Endothelial cell of umbilical vein (primary cell): ENCODE data around the gene PGP. TPM values are rescaled to one million over a fixed set of nuclear protein-coding genes. Genes with fewer than 3 reads are reported as not detected.

Experiments used
- BruUV-seq: library from RNA; stranded (reverse); fragments of 400-500 nt; replicated peaks from 2 replicates; lab custom pipeline; 2021; lab: Mats Ljungman, UMichigan
- CTCF ChIA-PET: fragments of 300-600, 350-600 bp; sonication (Branson Sonifier 250); formaldehyde crosslinking; loops from one replicate; lab custom pipeline; 2021; ENCODE audit warnings: antibody characterized with exemption, inconsistent platforms; lab: Charles Lee
- POLR2A ChIA-PET: fragments of 300-600, 350-600 bp; sonication (Branson Sonifier 250); formaldehyde crosslinking; loops from one replicate; lab custom pipeline; 2021; ENCODE audit warnings: antibody characterized with exemption, inconsistent platforms; lab: Charles Lee
- DNase-seq: peaks from one replicate; pipeline ENCODE4 v3.0.0-alpha.2; 2011; ENCODE audit warnings: low read depth, low spot score
- FAIRE-seq: peaks from 2 replicates; lab custom pipeline; 2011; peaks lifted over from hg19 to GRCh38; lab: Jason Lieb, UNC
- H2AFZ ChIP-seq: 2 replicates; pipeline ENCODE4 v1.6.0; 2012; ENCODE audit warnings: low read depth, low read length, control low read depth, inconsistent platforms
- H3K27ac ChIP-seq: 2 replicates; pipeline ENCODE4 v1.5.1; 2011; ENCODE audit warnings: low read depth, mild to moderate bottlenecking, control low read depth, low read length, moderate library complexity; ENCODE audit not compliant: insufficient read depth
- H3K27me3 ChIP-seq, 2 experiments: 2 replicates each; pipeline versions ENCODE4 v1.6.0 to v1.6.1; 2011; ENCODE audit warnings: low read length in 2 of 2, mixed read lengths in 1 of 2; ENCODE audit not compliant: control insufficient read depth in 2 of 2, insufficient read depth in 2 of 2
- H3K36me3 ChIP-seq, 2 experiments: 2 replicates in 1 of 2; 3 replicates in 1 of 2; pipeline ENCODE4 v1.5.1; 2011; ENCODE audit warnings: low read length in 2 of 2, mild to moderate bottlenecking in 1 of 2, moderate library complexity in 1 of 2; ENCODE audit not compliant: control insufficient read depth in 2 of 2, insufficient read depth in 2 of 2; ENCODE audit errors: extremely low read depth in 1 of 2
- H3K4me1 ChIP-seq: 3 replicates; pipeline ENCODE4 v1.5.1; 2011; ENCODE audit warnings: mild to moderate bottlenecking, low read length; ENCODE audit not compliant: control insufficient read depth, insufficient read depth; ENCODE audit errors: extremely low read depth
- H3K4me2 ChIP-seq: 2 replicates; pipeline ENCODE4 v1.6.1; 2011; ENCODE audit warnings: low read length, control low read depth, mixed read lengths; ENCODE audit not compliant: insufficient read depth
- H3K4me3 ChIP-seq, 3 experiments: fragments of 200-600 bp in 1 of 3; sonication (generic), shearing (Covaris generic) in 1 of 3; replicated peaks in 1 of 3; 2 replicates each; pipeline ENCODE4 v1.5.1; 2011 to 2016; ENCODE audit warnings: control low read depth in 3 of 3, low read length in 3 of 3, mild to moderate bottlenecking in 2 of 3, inconsistent platforms in 1 of 3, low read depth in 1 of 3, moderate library complexity in 1 of 3; ENCODE audit not compliant: insufficient read depth in 1 of 3
- H3K79me2 ChIP-seq: 2 replicates; pipeline ENCODE4 v1.6.0; 2012; ENCODE audit warnings: low read length, inconsistent platforms; ENCODE audit not compliant: control insufficient read depth, insufficient read depth
- H3K9ac ChIP-seq: replicated peaks from 2 replicates; pipeline ENCODE3; 2011; ENCODE audit warnings: low read length, control low read depth; ENCODE audit not compliant: insufficient read depth; ENCODE audit errors: extremely low read depth
- H3K9me1 ChIP-seq: replicated peaks from 3 replicates; pipeline ENCODE4 v1.6.0; 2011; ENCODE audit warnings: mild to moderate bottlenecking, low read length; ENCODE audit not compliant: control insufficient read depth, insufficient read depth; ENCODE audit errors: extremely low read depth
- H3K9me3 ChIP-seq: replicated peaks from 2 replicates; pipeline ENCODE4 v1.5.1; 2012; ENCODE audit warnings: low read length, inconsistent platforms; ENCODE audit not compliant: control insufficient read depth, insufficient read depth
- H4K20me1 ChIP-seq: replicated peaks from 2 replicates; pipeline ENCODE3; 2011; ENCODE audit warnings: mild to moderate bottlenecking, low read length; ENCODE audit not compliant: control insufficient read depth, insufficient read depth; ENCODE audit errors: extremely low read depth
- EZH2 ChIP-seq: IDR thresholded peaks from 2 replicates; pipeline ENCODE4 v1.6.1; 2012; ENCODE audit warnings: borderline replicate concordance, low read depth, mild to moderate bottlenecking, moderate library complexity, low read length, inconsistent platforms; ENCODE audit not compliant: severe bottlenecking
- FOS ChIP-seq: IDR thresholded peaks from 2 replicates; pipeline ENCODE4 v1.6.1; 2011; ENCODE audit warnings: mild to moderate bottlenecking, low read length, moderate library complexity, borderline replicate concordance; ENCODE audit not compliant: insufficient read depth
- GATA2 ChIP-seq: IDR thresholded peaks from 2 replicates; pipeline ENCODE4 v1.7.0; 2011; ENCODE audit warnings: low read depth, mild to moderate bottlenecking, moderate library complexity, mixed read lengths, low read length; ENCODE audit not compliant: insufficient read length, insufficient read depth
- JUN ChIP-seq: IDR thresholded peaks from 2 replicates; pipeline ENCODE4 v1.6.1; 2011; ENCODE audit warnings: borderline replicate concordance, low read depth; ENCODE audit not compliant: insufficient read length, insufficient read depth
- MAX ChIP-seq: IDR thresholded peaks from 2 replicates; pipeline ENCODE4 v1.6.1; 2011; ENCODE audit not compliant: insufficient read depth, insufficient read length
- MYC ChIP-seq: IDR thresholded peaks from one replicate; pipeline ENCODE4 v1.6.1; 2011; ENCODE audit warnings: mild to moderate bottlenecking, low read depth, low read length
- POLR2A ChIP-seq: IDR thresholded peaks from 2 replicates; pipeline ENCODE4 v1.6.1; 2012; ENCODE audit warnings: low read depth, mild to moderate bottlenecking, control low read depth, low read length
- POLR2AphosphoS5 ChIP-seq: IDR thresholded peaks from 2 replicates; pipeline ENCODE4 v1.6.1; 2012; ENCODE audit warnings: low read depth, mild to moderate bottlenecking, control low read depth, low read length, moderate library complexity; ENCODE audit not compliant: insufficient read depth
- dilution Hi-C: fragments of 300-500 bp; cut with MboI; formaldehyde crosslinking; loops from one replicate; pipeline ENCODE4 v1.15.0; 2019; ENCODE audit warnings: low sequenced_read_pairs; ENCODE audit not compliant: extremely low pct_ligation_motif_present
- intact Hi-C: fragments of 100-400 bp; cut with micrococcal nuclease; formaldehyde crosslinking; loops from one replicate; pipeline ENCODE4 v1.10.0; 2022
- polyA plus RNA-seq, 4 experiments: library from polyadenylated mRNA; depleted of rRNA in 3 of 4; stranded (reverse) in 3 of 4; unstranded in 1 of 4; fragments of >200 nt; gene quantifications; 2 replicates each; pipeline versions ENCODE4 v1.2.1 to v1.2.3, GENCODE V29; 2011 to 2012; ENCODE audit warnings: missing spikeins in 1 of 4
- total RNA-seq: library from RNA; stranded (reverse); gene quantifications from 2 replicates; pipeline ENCODE4 v1.2.3, GENCODE V29; 2021
- TF ChIP-seq, protein P1 (sequence below), 2 donors: IDR thresholded peaks; 1 replicate in 1 of 2; 2 replicates in 1 of 2; pipeline ENCODE4 v1.5.1; 2011; ENCODE audit warnings: low read length in 2 of 2, mild to moderate bottlenecking in 2 of 2, moderate library complexity in 2 of 2, control low read depth in 1 of 2, inconsistent platforms in 1 of 2, low read depth in 1 of 2; ENCODE audit not compliant: insufficient read depth in 1 of 2; ENCODE audit errors: extremely low read depth in 1 of 2

The PGP gene
- total and polyA plus RNA-seq, 2 donors (not counting 3 experiments of a cell fraction or from before 2014, with no cell fraction given): 28.5 to 29.6 TPM

DNA sequence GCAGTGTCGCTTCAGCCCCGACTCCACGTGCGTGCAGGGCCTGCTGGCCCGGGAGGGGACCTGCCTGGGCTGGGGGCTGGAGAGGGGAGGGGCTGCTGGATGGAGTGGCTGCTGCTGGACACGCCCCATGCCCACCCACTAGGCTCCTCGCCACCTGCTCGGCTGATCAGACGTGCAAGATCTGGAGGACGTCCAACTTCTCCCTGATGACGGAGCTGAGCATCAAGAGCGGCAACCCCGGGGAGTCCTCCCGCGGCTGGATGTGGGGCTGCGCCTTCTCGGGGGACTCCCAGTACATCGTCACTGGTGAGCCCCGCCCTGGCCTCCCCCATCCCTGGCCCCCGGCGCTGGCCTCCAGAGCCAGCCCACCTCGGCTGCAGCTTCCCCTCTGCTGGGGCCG is 6.3 kb downstream of the PGP start:
- dilution Hi-C loops (no loop called here), intact Hi-C loops (no loop called here)
- Histone ChIP-seq H3K4me1 (peaks cover 20% of the 10 kb centered on the region), H3K79me2 (peaks cover 20% of the 10 kb centered on the region), H3K9me1 (no peaks in the 10 kb centered on the region), H3K27me3 (no peaks in the 10 kb centered on the region), H3K9ac (no peak overlapping the region), H2AFZ (no peak overlapping the region), H3K4me3 (no peak overlapping the region), H3K36me3 (peaks cover 0 to 22% of the 10 kb centered on the region in 2 experiments), H3K27ac (no peak overlapping the region), H3K4me2 (no peak overlapping the region), H4K20me1 (no peaks in the 10 kb centered on the region), H3K9me3 (no peaks in the 10 kb centered on the region)
- DNase-seq: no peak
- no peak for TF ChIP-seq POLR2AphosphoS5
- TF ChIP-seq, protein P1, sequence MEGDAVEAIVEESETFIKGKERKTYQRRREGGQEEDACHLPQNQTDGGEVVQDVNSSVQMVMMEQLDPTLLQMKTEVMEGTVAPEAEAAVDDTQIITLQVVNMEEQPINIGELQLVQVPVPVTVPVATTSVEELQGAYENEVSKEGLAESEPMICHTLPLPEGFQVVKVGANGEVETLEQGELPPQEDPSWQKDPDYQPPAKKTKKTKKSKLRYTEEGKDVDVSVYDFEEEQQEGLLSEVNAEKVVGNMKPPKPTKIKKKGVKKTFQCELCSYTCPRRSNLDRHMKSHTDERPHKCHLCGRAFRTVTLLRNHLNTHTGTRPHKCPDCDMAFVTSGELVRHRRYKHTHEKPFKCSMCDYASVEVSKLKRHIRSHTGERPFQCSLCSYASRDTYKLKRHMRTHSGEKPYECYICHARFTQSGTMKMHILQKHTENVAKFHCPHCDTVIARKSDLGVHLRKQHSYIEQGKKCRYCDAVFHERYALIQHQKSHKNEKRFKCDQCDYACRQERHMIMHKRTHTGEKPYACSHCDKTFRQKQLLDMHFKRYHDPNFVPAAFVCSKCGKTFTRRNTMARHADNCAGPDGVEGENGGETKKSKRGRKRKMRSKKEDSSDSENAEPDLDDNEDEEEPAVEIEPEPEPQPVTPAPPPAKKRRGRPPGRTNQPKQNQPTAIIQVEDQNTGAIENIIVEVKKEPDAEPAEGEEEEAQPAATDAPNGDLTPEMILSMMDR (IDR thresholded peaks at IDR 0.05; ENCODE audit: extremely low read depth in 1 of 2, insufficient read depth in 1 of 2, low read depth in 1 of 2, low read length in 2 of 2): no peak
- TF ChIP-seq JUN: no peak
- TF ChIP-seq GATA2: no peak
- no peak for TF ChIP-seq MYC
- no peak for TF ChIP-seq MAX
- TF ChIP-seq FOS: no peak
- no peak for TF ChIP-seq POLR2A
- no peak for TF ChIP-seq EZH2
- ChIA-PET POLR2A (interaction anchor here (1.7 kb wide), 1 partner anchor 53 kb away, joined by 5 read pairs; the partner anchor contains the start of gene TRAF7), CTCF (no interaction called here)
- FAIRE-seq: no peak
- BruUV-seq: no TSS peak
